Stimulated activated CD8-positive, alpha-beta memory T cell treated with anti-CD3 and anti-CD28 coated beads, Interleukin-4, amount 100 ng/mL, for 24 hours (primary cell): ENCODE data around the gene FAAH.
A peak's percentile ranks its signal among the peaks of the same experiment; 100 is the strongest.

Experiments used
- DNase-seq: peaks from one replicate; pipeline ENCODE4 v3.0.0-alpha.2; 2020; ENCODE audit warnings: low read depth

Gene FAAH

DNA sequence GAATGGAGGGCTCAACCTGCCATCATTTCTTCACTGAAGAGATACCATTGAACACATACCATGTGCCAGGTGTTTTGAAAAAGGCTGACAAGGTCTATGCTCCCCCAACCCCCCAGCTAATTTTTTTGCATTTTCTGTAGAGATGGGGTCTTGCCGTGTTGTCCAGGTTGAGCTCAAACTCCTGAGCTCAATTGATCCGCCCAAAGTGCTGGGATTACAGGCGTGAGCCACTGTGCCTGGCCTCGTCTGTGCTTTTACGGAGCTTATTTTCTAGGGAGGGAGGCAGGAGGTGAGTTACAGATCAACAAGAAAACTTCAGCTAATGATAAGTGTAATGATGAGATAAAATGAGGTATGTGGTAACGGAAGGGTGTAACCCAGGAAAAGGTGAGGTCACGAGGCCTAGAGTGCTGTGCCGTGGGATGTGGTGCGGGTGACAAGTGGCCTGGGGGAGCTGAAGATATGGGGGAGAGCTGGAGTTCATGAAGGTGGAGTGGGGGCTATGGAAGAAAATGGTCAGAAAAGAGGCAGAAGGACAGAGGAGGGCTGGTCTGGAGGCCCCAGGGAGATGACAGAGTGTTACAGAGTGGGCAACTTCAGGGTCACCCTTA, 28.2 kb downstream of the FAAH start:
- no peak for DNase-seq

GRCh38 chr1:46423574-46424240, 29.6 kb downstream of the FAAH start:
- DNase-seq, result no peak

GRCh38 chr1:46424730-46425129, 30.6 kb downstream of the FAAH start:
- DNase-seq, result no peak

GRCh38 chr1:46425726-46426125, 31.6 kb downstream of the FAAH start:
- no peak for DNase-seq

GRCh38 chr1:46427541-46427940, 33.4 kb downstream of the FAAH start:
- DNase-seq, result no peak

DNA sequence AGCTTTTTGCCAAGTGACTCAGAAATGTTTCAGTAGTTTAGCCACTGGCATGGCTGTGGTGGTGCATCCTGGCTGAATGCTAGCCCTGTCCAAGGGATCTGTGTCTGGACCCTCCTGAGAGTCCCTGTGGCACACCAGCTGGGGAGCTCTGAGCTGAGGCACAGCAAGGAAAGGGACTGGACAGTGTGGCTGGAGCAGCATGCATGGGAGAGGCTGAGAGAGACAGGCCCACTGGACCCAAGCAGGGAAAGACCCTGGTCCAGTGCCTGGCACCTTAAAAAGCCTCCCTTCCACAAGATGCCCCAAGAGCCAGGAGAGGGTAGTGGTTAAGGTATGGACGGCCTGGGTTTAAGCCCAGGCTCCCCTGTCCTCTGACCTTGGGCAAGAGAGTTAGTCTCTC, 35.3 kb downstream of the FAAH start:
- DNase-seq, result no peak

- no peak for DNase-seq
These were observed 37.6 kb downstream of the FAAH start for GRCh38 chr1:46431695-46432094.

DNA sequence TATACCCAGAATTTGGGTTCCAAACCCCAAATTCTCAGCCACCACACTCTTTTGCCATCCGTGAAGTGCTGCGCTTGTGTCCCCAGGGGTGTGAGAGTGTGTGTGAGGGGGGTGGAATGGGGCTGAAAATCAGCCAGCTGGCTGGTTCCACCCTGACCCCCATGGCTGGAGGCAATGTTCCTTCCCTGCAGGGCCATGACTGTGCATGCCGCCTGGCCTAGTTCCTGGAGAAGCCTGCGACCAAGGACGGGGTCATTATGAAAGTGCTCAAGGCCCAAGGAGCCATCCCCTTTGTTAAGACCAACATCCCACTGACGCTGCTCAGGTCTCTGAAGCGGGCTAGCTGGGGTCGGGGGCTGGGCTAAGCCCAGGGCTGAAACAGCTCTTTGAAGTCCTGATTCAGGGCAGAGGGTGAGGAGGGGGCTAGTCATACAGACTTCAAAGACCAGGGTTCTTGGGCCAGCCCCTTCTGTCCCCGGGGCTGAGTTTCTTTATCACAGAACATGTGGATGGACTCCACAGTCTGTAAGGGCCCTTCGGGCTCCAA, 38.7 kb downstream of the FAAH start:
- DNase-seq, result no peak

DNA sequence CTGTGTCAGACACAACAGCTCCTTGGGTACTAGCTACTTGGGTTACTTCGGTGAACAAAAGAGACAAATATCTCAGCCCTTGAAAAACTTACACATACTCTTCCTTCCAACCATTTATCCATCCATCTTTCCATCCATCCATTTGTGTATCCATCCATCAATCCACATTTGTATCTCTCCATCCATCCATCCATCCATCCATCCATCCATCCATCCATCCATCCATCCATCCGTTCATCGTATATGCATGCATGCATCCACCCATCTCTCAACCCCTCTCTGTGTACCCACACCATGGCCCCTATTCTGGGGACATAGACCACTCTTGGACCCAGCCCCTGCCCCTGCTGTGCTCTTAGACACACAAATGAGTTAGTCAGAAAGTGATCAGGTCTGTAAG, 40.2 kb downstream of the FAAH start:
- no peak for DNase-seq

GRCh38 chr1:46436844-46437243, 42.7 kb downstream of the FAAH start:
- no peak for DNase-seq

GRCh38 chr1:46437723-46438122, 43.6 kb downstream of the FAAH start:
- no peak for DNase-seq

GRCh38 chr1:46438346-46438745, 44.2 kb downstream of the FAAH start:
- DNase-seq, result no peak

- no peak for DNase-seq
These were observed 46.4 kb downstream of the FAAH start for GRCh38 chr1:46440478-46440877.

DNA sequence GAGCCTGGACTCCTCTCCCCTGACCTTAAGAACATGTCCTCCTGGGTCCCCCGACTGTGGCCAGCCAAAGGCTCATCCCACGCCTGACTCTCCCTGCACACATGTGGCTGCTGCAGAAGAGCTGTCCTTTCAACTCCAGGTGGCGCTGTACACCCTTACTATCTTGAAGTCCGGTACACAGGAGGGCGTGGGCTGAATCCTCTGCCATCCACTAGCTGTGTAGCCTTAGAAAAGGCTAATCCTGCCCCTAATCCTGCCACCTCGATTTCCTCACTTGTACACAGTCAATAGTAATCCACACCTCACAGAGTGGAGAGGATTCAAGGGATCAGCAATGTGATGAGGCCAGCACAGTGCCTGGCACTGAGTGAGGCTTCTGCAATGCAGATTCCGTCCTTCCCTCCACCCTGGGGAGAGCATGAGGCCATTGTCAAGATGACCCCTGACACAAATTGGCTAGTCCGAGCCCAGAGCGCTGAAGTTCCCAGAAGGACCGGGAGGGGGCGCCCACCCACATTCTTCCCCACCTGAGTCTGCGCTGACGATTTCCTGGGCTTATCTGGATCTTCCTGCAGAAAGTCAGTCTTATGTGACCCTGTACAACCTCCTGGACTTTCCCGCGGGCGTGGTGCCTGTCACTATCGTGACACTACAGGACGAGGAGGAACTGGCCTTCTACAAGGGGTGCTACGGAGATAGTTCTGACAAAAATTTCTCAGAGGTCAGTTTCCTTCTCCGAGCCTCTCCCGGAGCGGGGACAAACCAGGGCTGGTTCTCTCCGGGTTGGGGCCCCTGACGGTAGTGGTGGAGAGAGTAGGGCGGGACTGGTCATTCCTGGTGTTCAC, 48.4 kb downstream of the FAAH start:
- DNase-seq, result peak; percentile 54

- DNase-seq, result no peak
These were observed 50.3 kb downstream of the FAAH start for GRCh38 chr1:46444466-46444865.

DNA sequence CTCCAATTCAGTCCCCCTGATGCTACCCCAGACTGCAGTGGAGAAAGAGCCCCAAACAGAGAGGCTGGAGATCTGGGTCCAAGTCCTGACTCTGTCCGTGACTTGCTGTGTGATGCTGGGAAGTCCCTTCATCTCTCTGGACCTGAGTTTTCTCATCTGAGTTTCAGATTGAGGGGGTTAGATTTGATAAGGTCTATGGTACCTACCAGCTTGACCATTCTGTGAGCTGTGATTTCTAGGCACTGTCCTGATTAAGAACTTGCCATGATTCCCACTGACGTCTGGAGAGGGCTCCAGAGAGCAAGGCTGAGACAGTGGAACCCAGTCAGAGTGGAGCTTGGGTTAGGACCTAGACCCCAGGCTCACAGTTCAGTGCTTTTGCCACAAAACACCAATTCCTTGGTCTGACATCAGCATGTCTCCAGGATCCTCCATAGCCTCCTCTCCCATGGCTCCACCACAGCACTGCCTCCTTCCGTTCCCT, 51.7 kb downstream of the FAAH start:
- DNase-seq, result no peak

GRCh38 chr1:46446646-46447498, 52.8 kb downstream of the FAAH start:
- DNase-seq, result peak; percentile 74

DNA sequence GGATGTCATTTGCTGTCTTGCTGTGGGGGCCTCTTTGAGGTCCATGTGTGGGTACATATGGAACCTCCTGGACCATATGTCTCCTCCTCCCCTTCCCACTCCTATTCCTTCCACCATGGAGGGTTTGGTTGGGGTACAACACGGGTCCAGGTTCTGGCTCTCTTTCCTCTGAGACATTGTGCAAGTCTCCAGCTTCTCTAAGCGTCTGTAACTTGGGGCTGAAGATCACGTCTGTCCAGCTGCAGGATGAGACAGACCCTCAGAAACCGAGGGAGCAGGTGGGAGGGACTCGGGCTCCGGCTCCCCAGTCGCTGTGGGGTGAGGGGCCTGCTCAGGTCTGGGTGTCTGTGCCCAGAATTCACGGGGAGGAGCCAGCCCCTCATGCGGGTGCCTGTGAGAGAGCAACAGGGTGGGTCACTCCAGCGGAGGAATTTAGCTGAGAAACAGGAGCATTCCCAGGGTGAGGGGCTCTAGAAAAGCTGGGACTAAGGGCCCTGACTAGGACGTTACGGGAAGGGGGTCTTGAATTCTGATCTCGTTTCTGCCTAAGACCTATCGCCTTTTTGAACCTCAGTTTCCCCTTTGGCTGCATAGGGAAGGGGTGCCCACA, 53.5 kb downstream of the FAAH start:
- DNase-seq, result no peak

GRCh38 chr1:46448109-46448911, 54.2 kb downstream of the FAAH start:
- DNase-seq, result no peak
